GM12878 (cell line): ENCODE data around the gene ABHD15. TPM values are rescaled to one million over a fixed set of nuclear protein-coding genes. Genes with fewer than 3 reads are reported as not detected.
A peak's percentile ranks its signal among the peaks of the same experiment; 100 is the strongest.

Experiments
- ATAC-seq: fragments of 200-7000 bp; cut with Tn5 transposase; 3 replicates; pipeline ENCODE4 v1.9.1; 2020; ENCODE audit warnings: mild to moderate bottlenecking, moderate library complexity
- BruUV-seq: library from RNA; stranded (reverse); fragments of 400-500 nt; replicated peaks from 2 replicates; lab custom pipeline; 2021; lab: Mats Ljungman, UMichigan
- CTCF ChIA-PET: fragments of 300-600 bp; sonication (Branson Sonifier 250); formaldehyde crosslinking; extraction: SDS; loops from one replicate; lab custom pipeline; 2021; ENCODE audit warnings: inconsistent platforms; lab: Yijun Ruan, JAX
- POLR2A ChIA-PET: fragments of 350-600 bp; formaldehyde crosslinking; extraction: SDS; loops from one replicate; lab custom pipeline; 2021; ENCODE audit warnings: inconsistent platforms; lab: Charles Lee
- RAD21 ChIA-PET: fragments of 300-600 bp; sonication (Branson Sonifier 250); formaldehyde crosslinking; loops from one replicate; lab custom pipeline; 2023; ENCODE audit warnings: antibody characterized with exemption; ENCODE audit not compliant: unreplicated experiment; lab: Charles Lee
- SMC1A ChIA-PET: fragments of 300-600 bp; sonication (Branson Sonifier 250); formaldehyde crosslinking; loops from one replicate; lab custom pipeline; 2023; ENCODE audit not compliant: unreplicated experiment, uncharacterized antibody; lab: Charles Lee
- DNase-seq: peaks from one replicate; pipeline ENCODE4 v3.0.0-alpha.2; 2011; ENCODE audit warnings: low read depth, low spot score
- FAIRE-seq: peaks from 3 replicates; lab custom pipeline; 2011; peaks lifted over from hg19 to GRCh38; lab: Jason Lieb, UNC
- H2AFZ ChIP-seq: 2 replicates; pipeline ENCODE4 v1.6.0; 2011; ENCODE audit warnings: low read depth, low read length, control low read depth; ENCODE audit not compliant: control insufficient read depth
- H3K27ac ChIP-seq: 2 replicates; pipeline ENCODE4 v1.5.1; 2011; ENCODE audit warnings: control low read depth; ENCODE audit not compliant: control insufficient read depth, insufficient read depth
- H3K27me3 ChIP-seq, 2 experiments: replicated peaks in 1 of 2; 2 replicates each; pipeline versions ENCODE4 v1.6.0 to v1.6.1; 2011; ENCODE audit warnings: low read length in 1 of 2; ENCODE audit not compliant: control insufficient read depth in 2 of 2, insufficient read depth in 2 of 2
- H3K36me3 ChIP-seq, 2 experiments: 2 replicates each; pipeline ENCODE4 v1.5.1; 2011; ENCODE audit warnings: low read length in 1 of 2; ENCODE audit not compliant: control insufficient read depth in 2 of 2, insufficient read depth in 2 of 2
- H3K4me1 ChIP-seq: 2 replicates; pipeline ENCODE4 v1.6.1; 2011; ENCODE audit warnings: mild to moderate bottlenecking, low read length, moderate library complexity, mixed read lengths; ENCODE audit not compliant: control insufficient read depth, insufficient read depth
- H3K4me2 ChIP-seq: 2 replicates; pipeline ENCODE4 v1.6.0; 2011; ENCODE audit warnings: control low read depth; ENCODE audit not compliant: control insufficient read depth, insufficient read depth
- H3K4me3 ChIP-seq: fragments of 200-600 bp; sonication (generic); 2 replicates; pipeline ENCODE4 v1.5.1; 2016
- H3K79me2 ChIP-seq: 2 replicates; pipeline ENCODE4 v1.6.0; 2011; ENCODE audit warnings: low read length; ENCODE audit not compliant: control insufficient read depth, insufficient read depth
- H3K9ac ChIP-seq: 2 replicates; pipeline ENCODE4 v1.8.0; 2011; ENCODE audit warnings: low read length, control low read depth, mixed read lengths; ENCODE audit not compliant: control insufficient read depth, insufficient read depth
- H3K9me3 ChIP-seq: replicated peaks from 3 replicates; pipeline ENCODE4 v1.5.1; 2011; ENCODE audit warnings: mild to moderate bottlenecking, low read length; ENCODE audit not compliant: control insufficient read depth, insufficient read depth
- H4K20me1 ChIP-seq: 2 replicates; pipeline ENCODE4 v1.6.0; 2011; ENCODE audit not compliant: control insufficient read depth, insufficient read depth
- ATF3 ChIP-seq: IDR thresholded peaks from 2 replicates; pipeline ENCODE4 v1.6.1; 2011; ENCODE audit warnings: low read depth, mild to moderate bottlenecking, low read length, moderate library complexity, borderline replicate concordance; ENCODE audit errors: extremely low read depth
- ATF7 ChIP-seq: fragments of 450-650 bp; IDR thresholded peaks from 2 replicates; pipeline ENCODE4 v1.6.1; 2016; ENCODE audit warnings: low read depth, mild to moderate bottlenecking
- BMI1 ChIP-seq: fragments of 450-650 bp; IDR thresholded peaks from 2 replicates; pipeline ENCODE4 v1.6.1; 2016; ENCODE audit warnings: mild to moderate bottlenecking, moderate library complexity, borderline replicate concordance
- CEBPZ ChIP-seq: fragments of 150-350 bp; IDR thresholded peaks from 2 replicates; pipeline ENCODE4 v1.6.1; 2016; ENCODE audit warnings: low read depth, low read length
- CREM ChIP-seq: IDR thresholded peaks from 2 replicates; pipeline ENCODE4 v1.6.1; 2014; ENCODE audit warnings: antibody characterized with exemption, low read depth
- IRF4 ChIP-seq: IDR thresholded peaks from 2 replicates; pipeline ENCODE4 v1.6.1; 2011; ENCODE audit warnings: low read depth, low read length
- JUND ChIP-seq: IDR thresholded peaks from 2 replicates; pipeline ENCODE4 v1.6.1; 2012; ENCODE audit warnings: low read depth, mild to moderate bottlenecking, low read length, improper control_type of control experiment, moderate library complexity
- MLLT1 ChIP-seq: fragments of 450-650 bp; IDR thresholded peaks from 2 replicates; pipeline ENCODE4 v1.6.1; 2016; ENCODE audit warnings: mild to moderate bottlenecking
- MXI1 ChIP-seq: fragments of 150-350 bp; IDR thresholded peaks from 2 replicates; pipeline ENCODE4 v1.6.1; 2011; ENCODE audit warnings: low read depth, mild to moderate bottlenecking, inconsistent platforms, low read length, improper control_type of control experiment
- NBN ChIP-seq: fragments of 450-650 bp; IDR thresholded peaks from 2 replicates; pipeline ENCODE4 v1.6.1; 2016
- NFIC ChIP-seq: IDR thresholded peaks from 2 replicates; pipeline ENCODE4 v1.6.1; 2012; ENCODE audit warnings: low read depth, mild to moderate bottlenecking, inconsistent platforms, low read length, moderate library complexity
- NFXL1 ChIP-seq: fragments of 450-650 bp; IDR thresholded peaks from 2 replicates; pipeline ENCODE4 v1.6.1; 2017; ENCODE audit warnings: antibody characterized with exemption, mild to moderate bottlenecking, borderline replicate concordance
- POU2F2 ChIP-seq: IDR thresholded peaks from 3 replicates; pipeline ENCODE4 v1.6.1; 2011; ENCODE audit warnings: low read depth, mild to moderate bottlenecking, low read length, borderline replicate concordance
- RAD21 ChIP-seq: IDR thresholded peaks from 2 replicates; pipeline ENCODE4 v1.6.1; 2011; ENCODE audit warnings: mild to moderate bottlenecking, low read depth, low read length, moderate library complexity; ENCODE audit not compliant: insufficient read depth
- RBBP5 ChIP-seq: fragments of 200-600 bp; sonication (generic); conservative IDR thresholded peaks from 2 replicates; pipeline ENCODE4 v1.6.1; 2016
- RUNX3 ChIP-seq: IDR thresholded peaks from 2 replicates; pipeline ENCODE4 v1.6.1; 2012; ENCODE audit warnings: low read length, inconsistent platforms
- TBL1XR1 ChIP-seq: IDR thresholded peaks from 2 replicates; pipeline ENCODE4 v1.6.1; 2012; ENCODE audit warnings: low read depth, low read length, improper control_type of control experiment
- ZBED1 ChIP-seq: IDR thresholded peaks from 2 replicates; pipeline ENCODE4 v1.6.1; 2016; ENCODE audit warnings: borderline replicate concordance
- ZNF622 ChIP-seq: fragments of 450-650 bp; IDR thresholded peaks from 2 replicates; pipeline ENCODE4 v1.6.1; 2017; ENCODE audit warnings: mild to moderate bottlenecking, inconsistent platforms
- ZZZ3 ChIP-seq: IDR thresholded peaks from 2 replicates; pipeline ENCODE4 v1.6.1; 2011; ENCODE audit warnings: low read depth; ENCODE audit not compliant: control insufficient read depth, insufficient read length
- WGBS: methylation state at CpG from one replicate; pipeline ENCODE4 v1.1.6; 2016; ENCODE audit warnings: low lambda C conversion rate; ENCODE audit not compliant: insufficient replicate concordance, insufficient coverage; ENCODE audit errors: missing lambda C conversion rate; 5-methylcytosine and 5-hydroxymethylcytosine counted together
- in situ Hi-C: fragments of 300-500 bp; cut with MboI; formaldehyde crosslinking; loops from 9 replicates; pipeline ENCODE4 v1.14.3; 2018; ENCODE audit warnings: mixed read lengths
- intact Hi-C: fragments of 100-400 bp; cut with micrococcal nuclease; formaldehyde crosslinking; loops from one replicate; pipeline ENCODE4 v1.14.2; 2022; ENCODE audit not compliant: unreplicated experiment
- polyA plus RNA-seq, 11 experiments: library from polyadenylated mRNA; depleted of rRNA in 4 of 11; unstranded in 6 of 11; stranded (reverse) in 5 of 11; fragments of >200 nt; fragmentation: Nextera tagmentation in 4 of 11; fragmentation: Illumina TruSeq in 1 of 11; extraction: Ambion mirVana in 4 of 11; extraction: Trizol in 1 of 11; gene quantifications; 1 replicate in 1 of 11; 2 replicates in 10 of 11; pipeline versions ENCODE4 v1.2.1 to v1.2.3, GENCODE V29; 2011 to 2016; ENCODE audit warnings: inconsistent platforms in 2 of 11, missing spikeins in 2 of 11, low read depth in 1 of 11
- total RNA-seq, 4 experiments: library from RNA; depleted of rRNA in 3 of 4; stranded (reverse); fragments of >200 nt in 3 of 4; fragmentation: Illumina TruSeq in 1 of 4; extraction: Trizol in 1 of 4; gene quantifications; 2 replicates each; pipeline versions ENCODE4 v1.2.1 to v1.2.3, GENCODE V29; 2013 to 2021

The ABHD15 gene
- total and polyA plus RNA-seq, 10 of the 15 experiments (the other 5 are each of a cell fraction or from before 2014, with no cell fraction given), result 2.1 to 9.2 (median 4.9) TPM

- Histone ChIP-seq H3K36me3 (no peaks in the 10 kb centered on the region; a peak in 1 of 4 replicates), H3K27me3 (no peaks in the 10 kb centered on the region), H3K27ac (no peak overlapping the region), H3K9me3 (no peaks in the 10 kb centered on the region), H3K4me1 (peaks cover 9% of the 10 kb centered on the region; the same call in 1 of the 2 replicates), H3K4me2 (no peak overlapping the region), H4K20me1 (no peaks in the 10 kb centered on the region), H3K79me2 (no peaks in the 10 kb centered on the region), H3K9ac (no peak overlapping the region), H2AFZ (no peak overlapping the region), H3K4me3 (no peak overlapping the region)
- ChIA-PET RAD21 (interaction anchor here (1.1 kb wide), 2 partner anchors 13 to 180 kb away, joined by 3 to 5 read pairs; no protein-coding TSS in a partner anchor), CTCF (interaction anchor here (0.5 to 2.2 kb wide), 7 partner anchors 12 to 313 kb away, joined by 3 to 9 read pairs (median 4); no protein-coding TSS in a partner anchor), SMC1A (interaction anchor here (1.0 to 1.8 kb wide), 2 partner anchors 11 to 180 kb away, joined by 4 to 5 read pairs; no protein-coding TSS in a partner anchor), POLR2A (interaction anchor here (0.6 to 1.0 kb wide), 2 partner anchors 12 to 30 kb away, joined by 3 to 5 read pairs; no protein-coding TSS in a partner anchor)
- BruUV-seq, result no TSS peak
- FAIRE-seq (no peak), ATAC-seq (peak; percentile 92), DNase-seq (no peak)
- intact Hi-C loops, result no loop called here
- in situ Hi-C loops, result no loop called here
- WGBS, result 48% methylated on average over 5 of the region's 5 CpGs
- TF ChIP-seq NBN, result peak; percentile 38; the same call in 1 of the 2 replicates
- no peak for TF ChIP-seq CEBPZ
- peak; percentile 34; the same call in 1 of the 2 replicates for TF ChIP-seq ATF7
- TF ChIP-seq BMI1, result peak; percentile 85; the same call in 1 of the 2 replicates
- no peak for TF ChIP-seq JUND
- TF ChIP-seq ZBED1, result 0 out of 2 replicates have a peak, but pooled peaks have one; percentile 29
- TF ChIP-seq NFXL1, result no peak
- no peak for TF ChIP-seq ZZZ3
- TF ChIP-seq POU2F2, result no peak
- TF ChIP-seq MLLT1, result 0 out of 2 replicates have a peak, but pooled peaks have one; percentile 36
- TF ChIP-seq RBBP5, result no peak
- TF ChIP-seq RUNX3, result peak; percentile 61; the same call in 1 of the 2 replicates
- TF ChIP-seq MXI1, result peak; percentile 39; the same call in 1 of the 2 replicates
- TF ChIP-seq ATF3, result no peak
- TF ChIP-seq CREM, result no peak
- TF ChIP-seq NFIC, result no peak
- no peak for TF ChIP-seq ZNF622
- TF ChIP-seq RAD21, result no peak
- TF ChIP-seq TBL1XR1, result no peak
- TF ChIP-seq IRF4, result peak; percentile 47; the same call in 1 of the 2 replicates
These were observed 17.5 kb downstream of the ABHD15 start for GRCh38 chr17:29549177-29549923.
